ENCODE data around the gene TERT.

DNA sequence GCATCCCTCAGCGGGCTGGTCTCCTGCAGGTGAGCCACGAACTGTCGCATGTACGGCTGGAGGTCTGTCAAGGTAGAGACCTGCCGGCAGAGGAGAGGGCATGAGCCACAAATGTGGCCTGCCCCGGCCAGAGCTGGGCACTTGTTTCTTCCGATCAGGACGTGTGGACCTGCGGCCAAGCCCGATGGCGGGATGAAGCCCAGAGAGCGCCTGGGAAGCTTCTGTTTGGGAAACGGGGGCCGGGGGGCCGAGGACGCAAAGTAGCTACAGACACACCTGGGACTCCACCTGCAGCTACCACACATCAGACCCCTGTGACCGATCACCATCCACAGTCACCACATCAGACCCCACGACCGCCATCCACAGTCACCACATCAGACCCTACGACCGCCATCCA, 22.7 kb downstream of the TERT start:
- TF ChIP-seq BMI1 (IDR thresholded peaks at IDR 0.05; ENCODE audit: borderline replicate concordance) (no peak), POU2F2 (IDR thresholded peaks at IDR 0.05; ENCODE audit: borderline replicate concordance, low read depth, low read length) (no peak)
- TF ChIP-seq, protein P1, sequence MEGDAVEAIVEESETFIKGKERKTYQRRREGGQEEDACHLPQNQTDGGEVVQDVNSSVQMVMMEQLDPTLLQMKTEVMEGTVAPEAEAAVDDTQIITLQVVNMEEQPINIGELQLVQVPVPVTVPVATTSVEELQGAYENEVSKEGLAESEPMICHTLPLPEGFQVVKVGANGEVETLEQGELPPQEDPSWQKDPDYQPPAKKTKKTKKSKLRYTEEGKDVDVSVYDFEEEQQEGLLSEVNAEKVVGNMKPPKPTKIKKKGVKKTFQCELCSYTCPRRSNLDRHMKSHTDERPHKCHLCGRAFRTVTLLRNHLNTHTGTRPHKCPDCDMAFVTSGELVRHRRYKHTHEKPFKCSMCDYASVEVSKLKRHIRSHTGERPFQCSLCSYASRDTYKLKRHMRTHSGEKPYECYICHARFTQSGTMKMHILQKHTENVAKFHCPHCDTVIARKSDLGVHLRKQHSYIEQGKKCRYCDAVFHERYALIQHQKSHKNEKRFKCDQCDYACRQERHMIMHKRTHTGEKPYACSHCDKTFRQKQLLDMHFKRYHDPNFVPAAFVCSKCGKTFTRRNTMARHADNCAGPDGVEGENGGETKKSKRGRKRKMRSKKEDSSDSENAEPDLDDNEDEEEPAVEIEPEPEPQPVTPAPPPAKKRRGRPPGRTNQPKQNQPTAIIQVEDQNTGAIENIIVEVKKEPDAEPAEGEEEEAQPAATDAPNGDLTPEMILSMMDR (IDR thresholded peaks at IDR 0.05 in 2 of 3, conservative IDR thresholded peaks at IDR 0.05 in 1 of 3; ENCODE audit: control insufficient read depth in 2 of 3, extremely low read depth in 1 of 3, insufficient read depth in 1 of 3, low read depth in 3 of 3, low read length in 3 of 3), result no peak
